ENCODE results near the gene ARHGAP6.
"Not testable (repeated sequence)": the region's sequence is repeated elsewhere in the genome, so short reads cannot be mapped to it uniquely, and the experiment has no call there.

ARHGAP6 gene

DNA sequence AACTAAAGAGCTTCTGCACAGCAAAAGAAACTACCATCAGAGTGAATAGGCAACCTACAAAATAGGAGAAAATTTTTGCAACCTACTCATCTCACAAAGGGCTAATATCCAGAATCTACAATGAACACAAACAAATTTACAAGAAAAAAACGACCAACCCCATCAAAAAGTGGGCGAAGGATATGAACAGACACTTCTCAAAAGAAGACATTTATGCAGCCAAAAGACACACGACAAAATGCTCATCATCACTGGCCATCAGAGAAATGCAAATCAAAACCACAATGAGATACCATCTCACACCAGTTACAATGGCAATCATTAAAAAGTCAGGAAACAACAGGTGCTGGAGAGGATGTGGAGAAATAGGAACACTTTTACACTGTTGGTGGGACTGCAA is 304.1 kb downstream of the ARHGAP6 start:
- not testable (repeated sequence) for DNase-seq (ENCODE audit: low read depth in 2 of 2)

DNA sequence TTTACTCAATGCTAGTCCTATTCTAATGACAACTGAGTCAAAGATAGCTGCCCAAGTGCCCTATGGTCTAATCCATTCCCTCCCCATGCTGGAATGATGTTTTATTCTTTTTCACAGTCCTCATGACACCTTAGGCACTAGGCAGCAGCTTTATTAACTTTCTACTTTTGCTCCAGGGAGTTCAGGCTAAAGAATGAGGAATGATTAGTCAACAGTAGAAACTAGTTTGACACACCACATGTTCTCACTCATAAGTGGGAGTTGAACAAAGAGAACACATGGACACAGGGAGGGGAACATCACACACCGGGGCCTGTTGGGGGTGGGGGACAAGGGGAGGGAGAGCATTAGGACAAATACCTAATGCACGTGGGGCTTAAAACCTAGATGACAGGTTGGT is 309.8 kb downstream of the ARHGAP6 start:
- not testable (repeated sequence) for DNase-seq (ENCODE audit: low read depth in 2 of 2)

DNA sequence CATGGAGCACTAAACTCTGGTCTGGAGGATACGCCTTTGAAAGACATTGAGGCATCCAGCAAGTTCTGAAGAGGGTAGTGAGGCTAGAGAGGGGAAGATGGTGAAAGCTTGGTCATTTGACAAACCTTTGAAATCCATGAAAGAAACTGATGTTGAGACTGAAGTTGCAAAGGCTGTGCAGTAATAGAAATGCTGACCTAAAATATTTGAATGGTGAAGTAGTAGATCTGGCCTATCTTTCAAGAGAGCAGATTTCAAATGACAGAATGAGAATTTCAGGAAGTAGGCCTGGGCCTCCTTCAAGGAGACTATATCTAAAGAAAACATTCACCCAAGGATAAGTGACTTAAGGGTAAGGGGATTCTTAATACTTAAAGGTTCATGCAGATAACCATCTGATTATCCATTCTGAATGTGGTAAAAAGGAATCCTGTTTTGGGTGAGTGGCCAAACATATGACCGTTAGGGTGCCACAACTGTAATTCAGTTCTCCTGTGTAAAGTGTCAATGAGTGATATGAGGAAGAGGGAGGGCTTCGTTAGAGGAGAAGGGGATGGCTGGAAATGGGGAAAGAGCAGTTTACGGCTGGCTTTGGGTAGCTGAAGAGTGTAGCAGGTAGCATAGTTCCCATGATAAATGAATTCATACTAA is 310.3 kb downstream of the ARHGAP6 start:
- DNase-seq (ENCODE audit: low read depth in 2 of 2), result no peak

DNA sequence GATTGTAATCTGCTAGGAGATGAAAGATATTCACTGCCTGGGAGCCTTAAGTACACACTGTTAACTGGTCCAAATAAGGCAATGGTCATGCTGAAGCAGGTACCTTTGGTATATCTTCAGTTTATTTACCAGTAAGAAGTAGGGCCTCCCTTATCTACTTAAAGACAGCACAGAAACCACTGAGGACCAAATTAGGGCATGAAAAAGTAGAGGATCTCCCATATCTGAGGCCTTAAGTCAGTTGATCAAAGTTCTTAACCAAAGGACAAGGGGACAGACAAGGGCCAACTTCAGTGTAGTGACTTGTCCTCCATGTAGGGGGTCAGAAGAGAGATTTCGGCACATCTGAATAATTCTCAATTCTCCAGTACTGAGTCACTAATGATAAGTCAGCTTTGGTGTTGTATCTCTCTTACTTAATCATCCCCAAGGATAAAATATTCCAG is 313.4 kb downstream of the ARHGAP6 start:
- no peak for DNase-seq (ENCODE audit: low read depth in 2 of 2)

DNA sequence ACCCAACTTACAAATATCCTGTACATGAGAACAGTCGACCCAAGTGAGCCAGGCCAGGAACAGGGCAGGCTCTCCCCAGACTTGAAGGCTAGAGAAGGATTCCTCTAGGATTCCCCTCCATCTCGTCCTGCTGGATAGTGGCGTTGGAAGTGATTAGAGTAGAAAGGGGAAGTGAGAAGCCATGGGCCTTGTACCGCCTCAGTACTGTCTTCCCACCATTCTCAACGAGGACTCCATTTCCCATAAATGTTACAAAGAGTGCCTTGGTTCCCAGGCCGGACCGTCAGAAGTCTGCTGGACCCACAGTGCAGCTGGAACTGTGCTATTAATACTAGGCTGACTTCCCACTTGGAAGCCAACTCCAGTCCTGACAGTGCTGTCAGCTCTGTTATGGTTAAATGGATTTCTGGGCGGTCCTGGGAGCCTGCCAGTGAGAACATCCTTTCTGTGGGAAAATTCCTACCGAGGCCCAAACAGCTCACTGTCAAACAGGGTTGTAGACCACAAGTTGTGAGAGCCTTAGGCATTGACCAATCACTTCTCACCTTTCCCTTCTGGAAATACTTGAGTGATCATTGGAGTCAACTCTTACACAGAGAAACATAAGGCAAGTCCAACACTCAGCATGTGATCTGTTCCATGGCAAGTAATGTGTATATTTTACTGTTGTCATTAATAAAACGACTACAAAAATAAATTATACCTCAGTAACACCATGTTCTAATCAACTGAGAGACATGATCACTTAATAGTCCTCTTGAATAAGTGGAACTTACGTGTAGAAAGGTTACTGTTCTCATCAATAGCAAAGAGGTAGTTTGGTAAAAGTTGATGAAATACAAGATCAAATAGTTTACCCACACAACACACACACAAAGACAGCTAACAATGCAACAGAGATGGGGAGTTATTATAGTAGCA is 314.1 kb downstream of the ARHGAP6 start:
- peak; percentile 25 to 35 for DNase-seq (ENCODE audit: low read depth in 2 of 2)

DNA sequence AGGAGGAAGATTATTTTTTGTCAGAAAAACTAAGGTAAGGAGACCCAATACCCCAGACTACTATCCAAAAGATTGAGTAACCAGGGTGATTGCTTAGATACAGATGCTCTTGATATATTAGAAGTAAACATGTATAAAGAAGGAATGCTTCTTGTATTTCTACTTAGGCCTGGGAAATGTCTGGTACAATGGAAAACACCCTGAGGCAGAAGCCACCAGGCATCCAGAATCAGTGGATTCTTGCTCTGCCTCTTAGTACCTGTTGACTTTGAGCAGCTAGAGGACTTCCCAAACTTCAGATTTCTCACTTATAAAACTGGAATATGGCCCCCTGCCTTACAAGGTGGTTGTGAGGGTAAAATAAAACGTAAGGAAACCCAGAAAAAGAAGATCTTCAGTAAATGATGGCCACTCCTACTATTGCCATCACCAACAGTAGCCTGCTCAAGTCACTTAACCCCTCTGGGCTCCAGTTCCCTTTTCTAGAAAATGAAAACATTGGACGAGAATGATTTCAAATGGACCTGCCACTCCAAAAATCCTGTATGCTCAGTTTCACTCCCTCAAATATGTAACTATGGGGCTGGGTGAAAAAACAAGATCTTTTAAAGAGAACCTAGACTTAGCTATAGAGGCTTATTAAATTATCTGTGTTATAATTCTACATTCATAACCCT is 315.9 kb downstream of the ARHGAP6 start:
- DNase-seq (ENCODE audit: low read depth in 2 of 2), result no peak

DNA sequence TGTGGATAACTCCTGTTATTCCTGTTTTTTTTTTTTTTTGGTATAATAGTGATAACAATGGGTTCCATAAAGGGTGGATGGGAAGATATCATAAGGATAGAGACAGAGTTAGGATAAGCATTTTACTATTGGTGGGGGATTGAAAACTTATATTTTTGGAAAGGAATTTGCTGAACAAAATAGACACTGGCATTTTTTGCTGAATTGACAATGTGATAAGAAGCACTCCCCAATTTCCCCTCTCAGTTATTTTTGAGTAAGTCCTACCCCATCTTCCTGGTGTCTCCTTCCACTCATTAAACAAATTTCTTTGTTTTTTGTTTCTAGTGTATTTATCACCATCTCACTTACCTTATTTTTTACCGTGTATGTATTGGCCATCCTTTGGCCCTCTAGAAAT is 316.7 kb downstream of the ARHGAP6 start:
- DNase-seq (ENCODE audit: low read depth in 2 of 2), result no peak

DNA sequence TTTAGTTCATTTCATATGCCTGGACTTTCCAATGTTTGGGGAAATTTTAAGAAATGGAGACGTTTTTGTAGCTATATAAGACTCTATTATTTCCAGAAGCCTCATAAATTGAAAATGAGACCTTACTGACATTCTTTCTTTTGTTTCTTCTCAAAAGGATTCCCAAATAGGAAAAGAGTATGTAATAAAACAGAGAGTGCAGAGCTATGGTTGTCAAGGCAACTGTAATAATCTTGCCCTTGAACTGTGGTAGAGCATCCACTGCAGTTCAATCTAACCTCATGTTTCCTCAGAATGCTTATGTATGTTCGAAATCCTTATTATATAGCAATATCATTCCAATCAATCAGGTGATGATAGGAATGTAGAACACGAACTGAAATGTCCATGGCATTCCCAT is 318.4 kb downstream of the ARHGAP6 start:
- DNase-seq (ENCODE audit: low read depth in 2 of 2), result no peak

DNA sequence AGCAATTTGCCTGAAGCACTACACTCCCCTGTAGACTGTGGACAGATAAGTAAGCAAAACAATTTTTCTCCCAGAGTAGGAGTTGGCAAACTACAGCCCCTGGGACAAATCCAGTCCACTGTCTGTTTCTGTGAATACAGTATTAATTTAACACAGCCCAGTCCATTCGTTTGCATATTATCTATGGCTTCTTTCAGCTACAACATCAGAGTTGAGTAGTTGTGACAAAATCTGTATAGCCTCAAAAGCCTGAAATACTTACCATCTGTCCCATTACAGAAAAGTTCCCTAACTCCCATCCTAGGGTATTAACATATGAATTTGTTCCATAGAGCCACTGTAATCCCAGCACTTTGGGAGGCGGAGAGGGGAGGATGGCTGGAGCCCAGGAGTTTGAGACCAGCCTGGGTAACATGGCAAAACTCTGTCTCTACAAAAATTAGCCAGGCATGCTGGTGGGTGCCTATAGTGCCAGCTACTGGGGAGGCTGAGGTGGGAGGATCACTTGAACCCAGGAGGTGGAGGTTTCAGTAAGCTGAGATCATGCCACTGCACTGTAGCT is 319.5 kb downstream of the ARHGAP6 start:
- no peak for DNase-seq (ENCODE audit: low read depth in 2 of 2)

DNA sequence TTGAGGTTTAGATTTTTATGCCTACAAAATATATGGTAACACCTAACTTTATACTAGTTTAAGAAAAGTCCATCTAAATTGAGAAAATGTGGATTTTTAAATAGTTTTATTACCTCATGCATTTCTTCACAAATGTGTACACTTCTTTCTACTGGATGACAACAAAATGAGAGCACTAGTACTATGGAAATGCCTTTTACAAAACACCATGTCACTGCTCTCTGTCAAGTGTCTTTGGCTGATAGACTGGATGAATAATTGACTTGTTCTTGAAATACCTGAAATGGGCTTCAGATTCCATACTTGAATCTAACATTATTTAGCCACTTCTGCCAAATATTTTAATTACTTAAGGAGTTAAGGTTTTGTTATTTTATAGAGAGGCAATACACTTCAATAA is 323.0 kb downstream of the ARHGAP6 start:
- no peak for DNase-seq (ENCODE audit: low read depth in 2 of 2)

DNA sequence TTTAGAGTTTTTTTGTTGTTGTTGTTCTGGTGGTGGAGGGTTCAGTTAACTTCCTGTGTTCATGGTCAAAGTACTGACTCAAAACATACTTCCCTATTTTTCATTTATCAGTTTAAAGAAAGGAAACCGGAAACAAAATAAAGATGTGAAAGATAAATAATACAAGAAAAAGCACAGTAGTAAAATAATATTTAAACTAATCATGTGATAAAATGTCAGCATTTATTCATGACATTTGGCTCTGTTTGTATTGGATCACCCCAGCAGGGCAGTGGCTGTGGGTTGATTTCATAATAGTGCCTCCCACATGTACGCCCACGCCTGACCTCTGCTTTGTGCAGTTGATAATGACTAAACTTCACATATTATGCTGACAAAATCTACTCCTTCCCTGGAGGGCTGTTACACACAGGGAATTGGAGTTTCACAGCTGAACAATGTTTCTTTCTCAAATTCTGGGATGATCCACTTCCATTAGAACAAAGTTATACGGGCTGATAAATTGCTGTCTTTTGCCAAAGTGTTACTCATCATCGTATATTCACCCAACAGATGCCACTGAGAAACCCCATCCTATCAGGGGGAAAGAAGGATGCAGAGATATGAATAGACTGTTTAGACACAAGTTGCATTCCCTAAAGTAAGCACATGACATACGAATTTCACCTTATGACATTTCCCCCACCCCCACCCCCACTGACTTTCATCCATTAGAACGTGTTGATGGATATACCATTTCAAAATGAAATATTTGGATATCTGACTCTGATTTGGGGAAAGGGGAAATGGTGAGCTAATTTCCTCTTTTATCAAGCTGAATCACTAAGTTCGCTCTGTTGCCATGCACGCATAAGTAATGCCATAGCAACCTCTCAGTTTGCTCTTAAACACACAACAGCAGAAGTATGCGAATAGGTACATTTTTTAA is 324.2 kb downstream of the ARHGAP6 start:
- peak; percentile 47 to 56 for DNase-seq (ENCODE audit: low read depth in 2 of 2)

DNA sequence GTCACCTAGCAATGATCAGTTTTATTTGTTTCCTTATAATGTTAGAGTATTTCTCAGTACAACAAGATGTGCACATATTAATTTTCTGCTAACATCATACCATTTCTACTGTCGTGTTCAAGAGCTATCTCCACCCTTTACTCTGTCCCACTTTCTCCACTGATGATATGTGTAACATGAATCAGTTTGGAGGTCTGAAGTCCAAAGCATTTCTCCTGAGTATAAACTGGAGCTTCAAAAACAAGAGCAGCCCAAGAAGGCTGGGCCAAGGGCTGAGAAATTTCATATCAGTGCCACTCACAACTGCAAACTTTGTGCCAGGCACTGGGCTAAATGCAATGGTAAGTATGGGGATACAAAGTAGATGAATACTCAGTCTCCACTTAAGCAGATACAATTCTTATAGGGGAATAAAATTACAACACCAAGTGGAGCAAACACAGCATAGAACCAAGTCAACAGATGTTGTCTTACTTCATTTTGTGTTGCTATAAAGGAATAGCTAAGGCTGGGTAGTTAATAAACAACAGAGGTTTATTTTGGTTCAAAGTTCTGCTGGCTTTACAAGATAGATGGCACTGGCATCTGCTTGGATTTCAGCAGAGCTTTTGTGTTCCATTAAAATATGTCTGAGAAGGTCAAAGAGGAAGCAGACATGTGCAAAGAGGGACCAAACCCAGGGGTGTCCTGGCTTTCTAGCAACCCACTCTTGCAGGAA is 328.3 kb downstream of the ARHGAP6 start:
- no peak for DNase-seq (ENCODE audit: low read depth in 2 of 2)

DNA sequence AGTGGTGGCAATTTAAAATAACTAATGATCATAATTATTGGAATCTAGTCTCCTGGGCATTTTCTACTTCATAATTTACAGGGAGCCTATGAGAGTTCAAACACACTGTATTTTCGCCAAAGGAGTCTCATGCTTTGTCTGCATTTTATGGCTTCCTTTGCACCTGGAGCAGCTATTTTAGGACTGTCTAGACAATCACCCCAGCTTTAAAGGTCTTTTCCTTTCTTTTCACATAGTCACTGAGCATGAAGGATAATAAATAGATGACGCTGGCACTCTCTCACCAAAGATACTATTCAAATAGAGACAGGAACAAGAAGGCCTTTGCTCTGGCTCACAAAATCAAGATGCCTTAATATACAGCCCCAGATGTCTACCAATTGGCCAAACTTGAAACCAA is 329.5 kb downstream of the ARHGAP6 start:
- no peak for DNase-seq (ENCODE audit: low read depth in 2 of 2)

DNA sequence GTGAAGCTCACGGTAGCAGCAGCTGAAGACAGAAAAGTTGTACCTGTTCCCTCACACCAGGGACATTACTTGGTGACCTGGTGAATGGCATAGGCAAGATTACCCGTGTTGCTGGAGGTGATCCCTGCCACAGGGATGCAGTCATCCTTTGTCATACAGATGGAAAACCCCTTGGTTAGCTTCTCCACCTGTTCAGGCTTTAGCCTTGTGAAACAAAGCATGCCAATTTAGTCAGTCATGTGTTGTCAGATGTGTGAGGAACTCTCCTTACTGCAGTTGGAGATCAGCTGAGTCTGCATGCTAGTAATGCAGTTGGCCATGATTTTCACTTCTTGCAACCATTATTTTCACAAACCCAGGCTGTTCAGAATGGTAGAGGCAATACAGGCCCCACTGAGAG is 331.6 kb downstream of the ARHGAP6 start:
- no peak for DNase-seq (ENCODE audit: low read depth in 2 of 2)

DNA sequence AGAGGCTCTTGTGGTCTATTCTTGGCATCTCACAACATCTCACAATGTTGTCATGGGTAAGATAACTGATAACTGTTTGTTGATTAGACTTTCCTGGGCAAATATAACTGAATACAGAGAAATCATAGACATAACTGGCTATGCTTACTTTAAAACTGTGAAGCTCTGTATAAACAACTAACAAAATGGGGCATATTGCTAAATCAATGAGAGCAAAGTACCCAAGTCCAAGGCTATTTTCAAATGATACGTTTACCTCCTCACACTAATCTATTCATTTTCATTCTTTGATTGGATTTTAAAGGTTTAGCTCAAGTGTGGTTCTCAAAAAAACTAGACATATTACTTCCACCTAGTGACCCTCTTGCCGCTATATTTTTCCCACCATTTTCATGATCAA is 333.9 kb downstream of the ARHGAP6 start:
- no peak for DNase-seq (ENCODE audit: low read depth in 2 of 2)

DNA sequence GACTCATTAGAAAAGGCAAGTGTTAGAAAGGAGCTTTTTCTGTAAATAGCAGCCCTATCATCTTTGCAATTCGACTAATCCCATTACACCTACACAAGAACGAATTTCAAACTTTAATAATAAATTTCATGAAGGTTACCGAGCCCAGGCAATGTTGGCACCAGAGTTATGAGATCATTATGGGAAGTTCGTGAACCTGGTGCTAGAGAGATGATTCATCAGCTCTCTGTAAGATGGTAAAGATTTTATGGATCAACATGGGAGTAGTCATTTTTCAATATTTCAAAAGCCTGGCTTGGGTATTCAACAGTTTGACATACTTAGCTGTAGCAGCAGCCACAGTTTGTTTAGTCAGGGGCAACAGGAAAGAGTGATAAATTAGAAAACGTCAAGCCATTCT is 336.7 kb downstream of the ARHGAP6 start:
- DNase-seq (ENCODE audit: low read depth in 2 of 2), result no peak

DNA sequence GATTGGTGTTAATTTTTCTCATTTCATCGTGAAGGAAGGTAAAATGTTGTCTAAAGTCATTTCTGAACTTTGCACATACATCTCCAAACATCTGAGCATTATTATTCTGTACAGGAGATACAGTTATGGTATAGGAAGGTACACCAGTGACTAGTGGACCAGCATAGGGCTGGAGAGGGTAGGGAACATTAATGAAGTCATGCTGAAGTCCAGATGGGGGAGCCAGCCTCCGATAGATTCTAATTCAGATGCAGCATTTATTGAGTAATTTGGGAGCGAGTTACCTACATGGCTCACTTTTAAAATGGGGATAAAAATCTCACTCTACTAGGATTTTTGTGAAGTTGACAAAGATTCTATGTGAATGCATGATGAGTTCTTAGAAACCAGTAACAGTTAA is 337.6 kb downstream of the ARHGAP6 start:
- DNase-seq (ENCODE audit: low read depth in 2 of 2), result no peak

DNA sequence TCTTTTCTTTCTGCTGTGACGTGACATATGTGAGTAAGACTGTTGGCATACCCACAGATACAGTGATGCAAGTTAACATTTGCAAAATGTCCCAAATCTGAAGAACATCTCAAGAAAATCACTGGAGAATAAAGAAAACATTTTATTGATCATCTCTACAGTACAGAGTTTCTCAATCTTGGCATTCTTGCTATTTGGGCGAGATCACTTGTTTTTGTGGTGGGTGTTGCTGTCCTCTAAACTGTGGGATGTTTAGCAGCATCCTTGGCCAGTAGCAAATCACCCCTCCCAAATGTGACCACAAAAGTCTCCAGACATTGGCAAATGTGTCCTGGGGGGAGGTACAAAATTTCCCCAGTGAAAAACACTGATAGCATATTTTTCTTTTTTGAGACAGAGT is 343.7 kb downstream of the ARHGAP6 start:
- no peak for DNase-seq (ENCODE audit: low read depth in 2 of 2)

DNA sequence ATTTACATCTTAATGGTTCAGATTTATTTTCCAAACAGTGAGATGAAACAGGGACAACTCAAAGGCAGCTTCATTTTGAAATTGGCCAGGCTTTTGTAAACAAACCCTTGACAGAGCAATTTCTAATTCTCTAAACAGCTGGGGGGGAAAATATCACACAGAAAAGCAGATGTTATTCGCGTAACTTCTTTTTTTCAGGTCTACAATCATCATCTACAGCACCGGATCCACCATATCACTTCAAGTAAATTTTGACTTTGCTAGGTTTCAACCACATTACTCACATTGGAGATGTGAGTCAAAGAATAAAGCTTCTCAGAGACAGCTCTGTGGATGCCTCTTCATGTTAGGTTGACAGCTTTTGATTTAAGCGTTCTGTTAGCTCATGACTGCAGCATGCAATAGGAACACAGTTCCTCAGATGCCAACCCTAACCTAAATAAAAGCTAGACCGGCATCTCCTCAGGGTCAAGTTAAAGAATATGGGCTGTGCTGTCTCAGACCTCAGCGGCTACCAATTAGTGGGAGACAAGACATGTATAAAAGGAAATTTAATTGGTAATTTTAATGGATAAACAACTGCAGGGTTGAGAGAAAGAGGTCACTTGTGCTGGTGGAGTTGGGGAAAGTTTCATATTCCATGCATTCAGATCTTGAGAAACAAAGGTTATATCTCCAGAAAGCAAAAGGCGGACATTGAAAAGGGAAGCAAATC is 345.8 kb downstream of the ARHGAP6 start:
- DNase-seq (ENCODE audit: low read depth in 2 of 2), result no peak

DNA sequence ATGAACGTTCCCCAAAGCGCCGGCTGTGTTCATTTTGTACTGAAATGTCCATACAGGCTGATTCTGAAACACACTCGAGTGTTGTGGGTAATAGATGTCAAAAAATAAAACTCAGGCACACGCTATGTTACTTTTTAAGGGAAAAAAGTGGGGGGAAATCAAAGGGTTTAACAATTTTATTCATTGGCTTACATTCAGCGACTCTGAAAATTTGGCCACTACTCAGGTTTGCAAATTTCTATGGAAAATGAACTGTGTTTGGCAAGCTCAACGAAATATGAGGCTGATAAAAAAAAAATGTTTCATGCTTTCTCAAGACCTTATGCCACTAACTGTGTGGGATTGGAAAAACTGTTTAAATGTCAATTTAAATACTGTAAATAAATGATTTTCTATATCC is 354.0 kb downstream of the ARHGAP6 start:
- DNase-seq (ENCODE audit: low read depth in 2 of 2), result no peak
